Activated CD8-positive, alpha-beta T cell treated with anti-CD3 and anti-CD28 coated beads for 36 hours (primary cell): ENCODE measurements around the gene CNPPD1. TPM values are rescaled to one million over a fixed set of nuclear protein-coding genes. Genes with fewer than 3 reads are reported as not detected.

Experiments
- ATAC-seq: fragments of 200-7000 bp; cut with Tn5 transposase; one replicate; pipeline ENCODE4 v1.10.0; 2021; ENCODE audit warnings: mild to moderate bottlenecking, moderate library complexity
- CTCF ChIA-PET: fragments of 350-600 bp; sonication (Branson Sonifier 250); formaldehyde crosslinking; loops from one replicate; lab custom pipeline; 2021; ENCODE audit warnings: antibody characterized with exemption; lab: Charles Lee
- POLR2A ChIA-PET: fragments of 350-600 bp; sonication (Branson Sonifier 250); formaldehyde crosslinking; loops from one replicate; lab custom pipeline; 2021; ENCODE audit warnings: antibody characterized with exemption; lab: Charles Lee
- DNase-seq: peaks from one replicate; pipeline ENCODE4 v3.0.0-alpha.2; 2020
- H3K27ac Mint-ChIP-seq: one replicate; pipeline ENCODE4 v1.8.0; 2021; ENCODE audit warnings: mild to moderate bottlenecking, mixed read lengths
- H3K27me3 Mint-ChIP-seq: one replicate; pipeline ENCODE4 v1.8.0; 2021; ENCODE audit warnings: mixed read lengths
- H3K36me3 Mint-ChIP-seq: one replicate; pipeline ENCODE4 v1.8.0; 2021; ENCODE audit warnings: low read depth, mixed read lengths
- H3K4me1 Mint-ChIP-seq: one replicate; pipeline ENCODE4 v1.8.0; 2021; ENCODE audit warnings: low read depth, mixed read lengths
- H3K4me3 Mint-ChIP-seq: one replicate; pipeline ENCODE4 v1.8.0; 2021; ENCODE audit warnings: mild to moderate bottlenecking, moderate library complexity, mixed read lengths
- H3K9me3 Mint-ChIP-seq: one replicate; pipeline ENCODE4 v1.8.0; 2021; ENCODE audit warnings: mixed read lengths
- intact Hi-C: fragments of 100-400 bp; cut with micrococcal nuclease; formaldehyde crosslinking; loops from one replicate; pipeline ENCODE4 v1.10.0; 2022
- total RNA-seq, 2 experiments: library from RNA; stranded (reverse); gene quantifications; one replicate each; pipeline ENCODE4 v1.2.3, GENCODE V29; 2021
- TF ChIP-seq, protein P1 (sequence below): fragments of 200-600 bp; IDR thresholded peaks from one replicate; pipeline ENCODE4 v1.8.0; 2022; ENCODE audit warnings: antibody characterized with exemption, mild to moderate bottlenecking

Gene CNPPD1
- total RNA-seq, 2 experiments from 2014 or later = 38.6 to 38.7 TPM

DNA sequence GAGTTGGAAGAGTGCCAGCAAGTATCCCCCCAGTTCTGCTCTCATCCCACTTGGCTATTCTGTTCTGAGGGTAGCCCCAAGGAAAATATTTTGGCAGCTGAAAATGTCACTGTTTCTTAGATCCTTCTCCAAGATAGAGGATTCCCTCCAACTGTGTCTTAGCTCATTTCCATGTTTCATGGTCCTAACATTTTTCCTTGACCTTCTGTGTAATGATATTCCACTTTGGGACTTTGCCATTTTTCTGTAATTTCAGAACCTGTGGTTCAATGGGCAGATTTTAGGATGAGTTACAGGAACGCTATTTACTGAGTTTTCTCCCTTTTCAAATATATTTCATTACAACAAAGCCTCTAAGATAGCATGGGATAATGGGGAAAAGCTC, 50.8 kb downstream of the CNPPD1 start:
- intact Hi-C loops = no loop called here
- no peaks in the 10 kb centered on the region for H3K9me3 Mint-ChIP-seq
- peaks cover 2% of the 10 kb centered on the region for H3K36me3 Mint-ChIP-seq
- no peak overlapping the region for H3K27ac Mint-ChIP-seq
- POLR2A ChIA-PET = no interaction called here
- no peak overlapping the region for H3K4me3 Mint-ChIP-seq
- DNase-seq = no peak
- H3K27me3 Mint-ChIP-seq = no peaks in the 10 kb centered on the region
- TF ChIP-seq, protein P1, sequence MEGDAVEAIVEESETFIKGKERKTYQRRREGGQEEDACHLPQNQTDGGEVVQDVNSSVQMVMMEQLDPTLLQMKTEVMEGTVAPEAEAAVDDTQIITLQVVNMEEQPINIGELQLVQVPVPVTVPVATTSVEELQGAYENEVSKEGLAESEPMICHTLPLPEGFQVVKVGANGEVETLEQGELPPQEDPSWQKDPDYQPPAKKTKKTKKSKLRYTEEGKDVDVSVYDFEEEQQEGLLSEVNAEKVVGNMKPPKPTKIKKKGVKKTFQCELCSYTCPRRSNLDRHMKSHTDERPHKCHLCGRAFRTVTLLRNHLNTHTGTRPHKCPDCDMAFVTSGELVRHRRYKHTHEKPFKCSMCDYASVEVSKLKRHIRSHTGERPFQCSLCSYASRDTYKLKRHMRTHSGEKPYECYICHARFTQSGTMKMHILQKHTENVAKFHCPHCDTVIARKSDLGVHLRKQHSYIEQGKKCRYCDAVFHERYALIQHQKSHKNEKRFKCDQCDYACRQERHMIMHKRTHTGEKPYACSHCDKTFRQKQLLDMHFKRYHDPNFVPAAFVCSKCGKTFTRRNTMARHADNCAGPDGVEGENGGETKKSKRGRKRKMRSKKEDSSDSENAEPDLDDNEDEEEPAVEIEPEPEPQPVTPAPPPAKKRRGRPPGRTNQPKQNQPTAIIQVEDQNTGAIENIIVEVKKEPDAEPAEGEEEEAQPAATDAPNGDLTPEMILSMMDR = no peak
- peaks cover 23% of the 10 kb centered on the region for H3K4me1 Mint-ChIP-seq
- ATAC-seq = no peak
- CTCF ChIA-PET = interaction anchor here (0.6 to 19.0 kb wide), 6 partner anchors 22 to 146 kb away, joined by 3 to 431 read pairs (median 6); partner anchors contain the start of gene IHH

DNA sequence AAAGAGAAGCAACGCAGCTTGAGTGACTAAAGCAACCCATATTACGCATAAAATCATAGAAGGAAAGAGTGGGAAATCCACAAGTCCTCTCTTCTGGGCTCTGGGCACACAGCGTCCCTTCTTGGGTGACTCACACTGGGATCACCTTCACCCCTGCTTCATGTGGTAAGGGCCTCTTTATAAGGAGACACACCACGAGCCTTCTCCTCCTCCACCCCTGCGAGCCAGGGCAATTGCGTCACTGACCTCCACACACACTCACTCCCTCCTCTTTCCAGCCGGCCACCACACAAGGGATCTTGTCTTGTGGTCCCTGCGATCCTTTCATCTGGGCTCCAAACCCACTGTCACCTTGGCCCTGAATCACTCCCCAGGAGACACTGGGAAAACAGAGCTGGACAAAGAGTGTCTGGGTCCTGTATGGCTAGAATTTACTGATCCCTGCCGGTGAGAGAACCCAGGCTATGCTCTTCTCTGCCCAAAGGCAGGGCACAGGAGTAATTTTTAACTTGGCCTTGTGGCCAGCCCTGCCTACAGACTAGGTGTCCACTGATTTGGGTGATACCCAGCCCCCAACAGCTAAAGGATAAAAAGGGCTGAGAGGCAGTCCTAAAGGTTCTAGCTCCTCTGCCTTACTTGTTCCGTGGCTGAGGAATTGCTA, 51.4 kb downstream of the CNPPD1 start:
- DNase-seq = peak; percentile 14
- peak; percentile 64 for ATAC-seq
- CTCF ChIA-PET = interaction anchor here (0.6 to 19.0 kb wide), 7 partner anchors 21 to 145 kb away, joined by 3 to 431 read pairs (median 6); partner anchors contain the start of gene IHH
- H3K36me3 Mint-ChIP-seq = peaks cover 2% of the 10 kb centered on the region
- H3K4me3 Mint-ChIP-seq = no peak overlapping the region
- peaks cover 23% of the 10 kb centered on the region for H3K4me1 Mint-ChIP-seq
- intact Hi-C loops = no loop called here
- no peaks in the 10 kb centered on the region for H3K9me3 Mint-ChIP-seq
- H3K27me3 Mint-ChIP-seq = no peaks in the 10 kb centered on the region
- H3K27ac Mint-ChIP-seq = no peak overlapping the region
- TF ChIP-seq, protein P1 = no peak
- POLR2A ChIA-PET = interaction anchor here (0.6 kb wide), 1 partner anchor 25 kb away, joined by 3 read pairs; no protein-coding TSS in a partner anchor

DNA sequence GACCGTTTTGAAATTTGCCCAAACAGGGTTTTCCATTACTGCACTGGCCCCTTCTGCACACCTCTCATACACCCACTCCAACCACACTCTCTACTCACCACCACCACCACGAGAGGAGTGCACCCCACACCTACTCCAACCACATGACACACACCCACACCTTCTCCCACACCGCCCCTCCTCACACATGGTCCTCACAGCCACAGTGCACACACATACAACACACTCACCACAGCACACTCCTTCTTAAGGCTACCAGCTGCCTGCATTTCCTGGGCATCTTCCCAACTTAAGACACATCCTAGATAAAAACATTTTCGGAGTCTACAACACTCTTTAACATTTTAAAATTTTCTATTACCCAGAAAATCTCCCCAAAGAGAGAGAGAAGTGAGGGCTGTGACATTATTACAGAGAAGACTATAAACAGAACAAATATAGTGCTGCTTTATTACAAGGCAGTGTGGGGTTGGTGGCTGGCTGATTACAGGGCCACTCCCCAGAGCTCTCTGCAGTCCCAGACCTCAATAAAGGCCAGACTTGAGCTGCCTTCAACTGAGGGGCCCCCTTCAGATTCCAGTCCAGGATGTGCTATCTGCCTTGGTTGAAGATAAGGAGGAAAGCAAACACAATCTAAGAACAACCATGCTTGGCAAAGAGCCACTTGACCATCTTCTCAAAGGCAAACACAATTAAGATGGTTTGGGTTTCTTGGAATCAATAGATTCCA, 52.2 kb downstream of the CNPPD1 start:
- DNase-seq = peak; percentile 32
- CTCF ChIA-PET = interaction anchor here (1.0 to 19.0 kb wide), 7 partner anchors 9 to 144 kb away, joined by 4 to 431 read pairs (median 7); partner anchors contain the start of gene IHH

DNA sequence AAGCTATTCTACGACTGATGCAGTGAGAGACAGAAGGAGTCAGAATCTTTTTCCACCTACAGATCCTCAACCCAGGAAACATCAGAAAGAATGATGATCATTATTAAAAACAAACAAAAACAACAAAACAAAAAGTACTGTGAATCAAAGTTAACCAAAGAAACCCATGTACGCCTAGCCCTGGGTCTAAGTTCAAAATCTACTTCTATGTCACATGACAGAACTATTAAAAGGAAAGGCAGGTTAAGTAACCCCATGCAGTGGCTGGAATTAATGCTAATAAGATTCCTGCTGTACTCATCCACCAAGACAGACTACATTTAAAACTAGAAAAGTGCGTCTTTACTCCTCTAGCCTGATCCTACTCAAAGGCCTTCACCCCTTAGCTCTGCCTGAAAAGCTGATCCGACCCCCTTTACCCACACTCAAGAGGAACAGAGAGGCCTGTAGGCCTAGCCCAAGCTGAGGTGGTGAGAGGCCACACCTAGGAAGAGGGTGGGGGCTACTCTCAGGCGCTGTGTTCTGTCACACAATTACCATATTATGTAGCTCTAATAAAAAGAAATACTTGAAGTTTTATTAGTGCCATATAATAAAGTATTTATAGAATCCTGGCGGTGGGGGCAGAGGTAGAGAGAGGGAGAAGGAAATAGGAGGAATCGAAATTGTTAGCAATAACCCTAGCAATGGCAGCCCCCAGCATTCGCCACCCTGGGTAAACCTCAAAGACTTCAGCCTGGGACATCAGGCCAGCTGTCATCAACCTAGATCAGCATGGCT, 53.2 kb downstream of the CNPPD1 start:
- intact Hi-C loops = no loop called here
- H3K27ac Mint-ChIP-seq = no peak overlapping the region
- ATAC-seq (no peak), DNase-seq (no peak)
- CTCF ChIA-PET = interaction anchor here (0.7 to 19.0 kb wide), 12 partner anchors 10 to 143 kb away, joined by 3 to 431 read pairs (median 5); partner anchors contain the start of gene IHH
- H3K4me1 Mint-ChIP-seq = peaks cover 23% of the 10 kb centered on the region
- POLR2A ChIA-PET = interaction anchor here (0.5 to 0.7 kb wide), 2 partner anchors 32 to 205 kb away, joined by 3 read pairs; no protein-coding TSS in a partner anchor
- H3K9me3 Mint-ChIP-seq = no peaks in the 10 kb centered on the region
- peaks cover 2% of the 10 kb centered on the region for H3K36me3 Mint-ChIP-seq
- TF ChIP-seq, protein P1 = no peak
- H3K27me3 Mint-ChIP-seq = no peaks in the 10 kb centered on the region
- H3K4me3 Mint-ChIP-seq = no peak overlapping the region

More for the DNA sequence above, 52.2 kb downstream of the CNPPD1 start:
- Mint-ChIP-seq H3K36me3 (peaks cover 2% of the 10 kb centered on the region), H3K9me3 (no peaks in the 10 kb centered on the region), H3K4me3 (no peak overlapping the region), H3K27ac (peak overlapping the region; percentile 16), H3K4me1 (peaks cover 23% of the 10 kb centered on the region), H3K27me3 (no peaks in the 10 kb centered on the region)
- peak; percentile 32 for ATAC-seq
- POLR2A ChIA-PET = no interaction called here
- TF ChIP-seq, protein P1 = no peak
- intact Hi-C loops = no loop called here
